GM19324 (cell line): ENCODE data around the gene ABHD18.
"Not testable (repeated sequence)": the region's sequence is repeated elsewhere in the genome, so short reads cannot be mapped to it uniquely, and the experiment has no call there.

ENCODE experiments used
- ATAC-seq: cut with Tn5 transposase; IDR thresholded peaks from one replicate; pipeline ENCODE4 v1.9.1; 2021; ENCODE audit warnings: mild to moderate bottlenecking, moderate library complexity; ENCODE audit not compliant: unreplicated experiment, low FRiP score

The ABHD18 gene

GRCh38 chr4:128061566-128062536, 96.6 kb downstream of the ABHD18 start:
- ATAC-seq = peak; percentile 44

GRCh38 chr4:128066453-128066820, 101.2 kb downstream of the ABHD18 start:
- not testable (repeated sequence) for ATAC-seq

- ATAC-seq = peak; percentile 65
These were observed 103.7 kb downstream of the ABHD18 start for GRCh38 chr4:128068918-128069317.

DNA sequence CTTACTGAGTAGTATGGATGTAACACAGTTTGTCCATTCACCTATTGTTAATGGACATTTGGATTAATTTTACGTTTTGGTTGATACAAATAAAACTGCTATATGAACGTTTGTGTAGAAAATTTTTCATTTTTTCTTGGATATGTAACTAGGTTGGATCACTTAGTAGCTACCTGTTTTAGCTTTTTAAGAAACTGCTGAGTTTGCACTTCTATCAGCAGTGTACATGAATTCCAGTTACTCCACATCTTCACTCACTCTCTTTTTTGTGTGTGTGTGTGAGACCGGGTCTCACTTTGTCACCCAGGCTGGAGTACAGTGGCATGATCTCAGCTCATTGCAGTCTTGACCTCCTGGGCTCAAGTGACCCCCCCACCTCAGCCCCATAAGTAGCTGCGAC, 111.3 kb downstream of the ABHD18 start:
- no peak for ATAC-seq
